ENCODE data around the gene IRF3. TPM values are rescaled to one million over a fixed set of nuclear protein-coding genes. Genes with fewer than 3 reads are reported as not detected.

The IRF3 gene

GRCh38 chr19:49615861-49616260 lies 49.8 kb downstream of the IRF3 start:
- Histone ChIP-seq H3K9me3 (ENCODE audit: control insufficient read depth, low read length) (no peaks in the 10 kb centered on the region), H3K14ac (ENCODE audit: low read length in 2 of 2) (no peak overlapping the region), H2BK5ac (ENCODE audit: low read depth, low read length, poor library complexity, severe bottlenecking) (no peak overlapping the region), H4K91ac (ENCODE audit: low read length) (no peak overlapping the region), H3K4ac (ENCODE audit: low read depth in 1 of 2, low read length in 2 of 2) (no peak overlapping the region), H3K9ac (ENCODE audit: low read length) (no peak overlapping the region), H3K4me2 (ENCODE audit: low read length, poor library complexity, severe bottlenecking) (no peak overlapping the region), H4K8ac (ENCODE audit: low read length) (no peak overlapping the region), H3K23ac (ENCODE audit: low read length in 2 of 2) (no peak overlapping the region), H3K27me3 (ENCODE audit: control insufficient read depth in 1 of 2, insufficient read depth in 1 of 2, low read length in 2 of 2) (no peaks in the 10 kb centered on the region), H2AFZ (ENCODE audit: low read depth, low read length) (no peak overlapping the region), H3K27ac (ENCODE audit: low read length, poor library complexity, severe bottlenecking) (no peak overlapping the region), H2BK15ac (ENCODE audit: low read depth, poor library complexity, severe bottlenecking) (no peak overlapping the region), H3K18ac (ENCODE audit: low read depth in 1 of 2, low read length in 2 of 2) (no peak overlapping the region), H2BK12ac (ENCODE audit: low read length in 2 of 2) (no peak overlapping the region), H2BK120ac (ENCODE audit: low read depth, low read length) (no peak overlapping the region), H3K36me3 (ENCODE audit: control insufficient read depth in 1 of 2, insufficient read depth in 2 of 2, low read depth in 1 of 2, low read length in 2 of 2) (peaks cover 44 to 69% of the 10 kb centered on the region in 2 experiments), H3K4me3 (ENCODE audit: insufficient read depth in 1 of 2, low read depth in 1 of 2, low read length in 2 of 2) (no peak overlapping the region), H2AK5ac (ENCODE audit: low read length, severe bottlenecking) (no peak overlapping the region), H3K4me1 (ENCODE audit: control insufficient read depth, insufficient read depth, low read depth, low read length) (peaks cover 20% of the 10 kb centered on the region), H3K79me1 (replicated peaks; ENCODE audit: low read length, poor library complexity, severe bottlenecking) (peaks cover 40% of the 10 kb centered on the region)
- WGBS: 97% methylated on average over 23 of the region's 23 CpGs
- DNase-seq: no peak

- Histone ChIP-seq H3K14ac (ENCODE audit: low read length in 2 of 2) (no peak overlapping the region), H3K23ac (ENCODE audit: low read length in 2 of 2) (no peak overlapping the region), H2BK12ac (ENCODE audit: low read length in 2 of 2) (peak overlapping the region; percentile 63 to 75), H4K8ac (ENCODE audit: low read length) (no peak overlapping the region), H2BK5ac (ENCODE audit: low read depth, low read length, poor library complexity, severe bottlenecking) (no peak overlapping the region), H3K79me1 (replicated peaks; ENCODE audit: low read length, poor library complexity, severe bottlenecking) (peaks cover 35% of the 10 kb centered on the region), H3K9ac (ENCODE audit: low read length) (peak overlapping the region; percentile 66), H3K4me3 (ENCODE audit: insufficient read depth in 1 of 2, low read depth in 1 of 2, low read length in 2 of 2) (peak overlapping the region in 1 of 2 experiments; percentile 50), H3K4ac (ENCODE audit: low read depth in 1 of 2, low read length in 2 of 2) (peak overlapping the region in 1 of 2 experiments; percentile 73), H3K4me2 (ENCODE audit: low read length, poor library complexity, severe bottlenecking) (no peak overlapping the region), H3K18ac (ENCODE audit: low read depth in 1 of 2, low read length in 2 of 2) (peak overlapping the region; percentile 60 to 90), H2BK120ac (ENCODE audit: low read depth, low read length) (no peak overlapping the region), H4K91ac (ENCODE audit: low read length) (peak overlapping the region; percentile 80), H2BK15ac (ENCODE audit: low read depth, poor library complexity, severe bottlenecking) (no peak overlapping the region), H3K4me1 (ENCODE audit: control insufficient read depth, insufficient read depth, low read depth, low read length) (peaks cover 20% of the 10 kb centered on the region), H3K9me3 (ENCODE audit: control insufficient read depth, low read length) (no peaks in the 10 kb centered on the region), H3K36me3 (ENCODE audit: control insufficient read depth in 1 of 2, insufficient read depth in 2 of 2, low read depth in 1 of 2, low read length in 2 of 2) (peaks cover 45 to 67% of the 10 kb centered on the region in 2 experiments), H2AK5ac (ENCODE audit: low read length, severe bottlenecking) (no peak overlapping the region), H3K27ac (ENCODE audit: low read length, poor library complexity, severe bottlenecking) (peak overlapping the region; percentile 42), H3K27me3 (ENCODE audit: control insufficient read depth in 1 of 2, insufficient read depth in 1 of 2, low read length in 2 of 2) (no peaks in the 10 kb centered on the region), H2AFZ (ENCODE audit: low read depth, low read length) (no peak overlapping the region)
- DNase-seq: peak; percentile 96
- WGBS: 29% methylated on average over 18 of the region's 19 CpGs
These were observed 51.4 kb downstream of the IRF3 start for GRCh38 chr19:49614096-49614833.

- DNase-seq: peak; percentile 61
- Histone ChIP-seq H2BK15ac (ENCODE audit: low read depth, poor library complexity, severe bottlenecking) (no peak overlapping the region), H3K27ac (ENCODE audit: low read length, poor library complexity, severe bottlenecking) (peak overlapping the region; percentile 42), H3K79me1 (replicated peaks; ENCODE audit: low read length, poor library complexity, severe bottlenecking) (peaks cover 32% of the 10 kb centered on the region), H3K23ac (ENCODE audit: low read length in 2 of 2) (no peak overlapping the region), H3K36me3 (ENCODE audit: control insufficient read depth in 1 of 2, insufficient read depth in 2 of 2, low read depth in 1 of 2, low read length in 2 of 2) (peaks cover 47 to 67% of the 10 kb centered on the region in 2 experiments), H2BK120ac (ENCODE audit: low read depth, low read length) (no peak overlapping the region), H2BK5ac (ENCODE audit: low read depth, low read length, poor library complexity, severe bottlenecking) (no peak overlapping the region), H3K9ac (ENCODE audit: low read length) (peak overlapping the region; percentile 66), H3K4me2 (ENCODE audit: low read length, poor library complexity, severe bottlenecking) (no peak overlapping the region), H2AFZ (ENCODE audit: low read depth, low read length) (no peak overlapping the region), H4K91ac (ENCODE audit: low read length) (peak overlapping the region; percentile 78), H3K14ac (ENCODE audit: low read length in 2 of 2) (no peak overlapping the region), H4K8ac (ENCODE audit: low read length) (no peak overlapping the region), H3K4me3 (ENCODE audit: insufficient read depth in 1 of 2, low read depth in 1 of 2, low read length in 2 of 2) (peak overlapping the region in 1 of 2 experiments; percentile 50), H3K4ac (ENCODE audit: low read depth in 1 of 2, low read length in 2 of 2) (peak overlapping the region; percentile 6 to 39), H3K27me3 (ENCODE audit: control insufficient read depth in 1 of 2, insufficient read depth in 1 of 2, low read length in 2 of 2) (no peaks in the 10 kb centered on the region), H2BK12ac (ENCODE audit: low read length in 2 of 2) (peak overlapping the region in 1 of 2 experiments; percentile 59), H3K9me3 (ENCODE audit: control insufficient read depth, low read length) (no peaks in the 10 kb centered on the region), H3K18ac (ENCODE audit: low read depth in 1 of 2, low read length in 2 of 2) (peak overlapping the region in 1 of 2 experiments; percentile 1), H2AK5ac (ENCODE audit: low read length, severe bottlenecking) (no peak overlapping the region), H3K4me1 (ENCODE audit: control insufficient read depth, insufficient read depth, low read depth, low read length) (peaks cover 20% of the 10 kb centered on the region)
- WGBS: 45% methylated on average over 4 of the region's 4 CpGs
These were observed 52.3 kb downstream of the IRF3 start for GRCh38 chr19:49613374-49613773.

Small RNA genes within 50 kb of the gene (small RNA-seq; reads per million reads assigned to genes)
- not detected for gene MIR5088 (ENCODE audit: low read depth)
